GM12878 (cell line): ENCODE measurements around the gene FAM193B. TPM values are rescaled to one million over a fixed set of nuclear protein-coding genes. Genes with fewer than 3 reads are reported as not detected.

Experiments
- ATAC-seq: fragments of 200-7000 bp; cut with Tn5 transposase; 3 replicates; pipeline ENCODE4 v1.9.1; 2020; ENCODE audit warnings: mild to moderate bottlenecking, moderate library complexity
- BruUV-seq: library from RNA; stranded (reverse); fragments of 400-500 nt; replicated peaks from 2 replicates; lab custom pipeline; 2021; lab: Mats Ljungman, UMichigan
- CTCF ChIA-PET: fragments of 300-600 bp; sonication (Branson Sonifier 250); formaldehyde crosslinking; extraction: SDS; loops from one replicate; lab custom pipeline; 2021; ENCODE audit warnings: inconsistent platforms; lab: Yijun Ruan, JAX
- POLR2A ChIA-PET: fragments of 350-600 bp; formaldehyde crosslinking; extraction: SDS; loops from one replicate; lab custom pipeline; 2021; ENCODE audit warnings: inconsistent platforms; lab: Charles Lee
- RAD21 ChIA-PET: fragments of 300-600 bp; sonication (Branson Sonifier 250); formaldehyde crosslinking; loops from one replicate; lab custom pipeline; 2023; ENCODE audit warnings: antibody characterized with exemption; ENCODE audit not compliant: unreplicated experiment; lab: Charles Lee
- SMC1A ChIA-PET: fragments of 300-600 bp; sonication (Branson Sonifier 250); formaldehyde crosslinking; loops from one replicate; lab custom pipeline; 2023; ENCODE audit not compliant: unreplicated experiment, uncharacterized antibody; lab: Charles Lee
- DNase-seq: peaks from one replicate; pipeline ENCODE4 v3.0.0-alpha.2; 2011; ENCODE audit warnings: low read depth, low spot score
- FAIRE-seq: peaks from 3 replicates; lab custom pipeline; 2011; peaks lifted over from hg19 to GRCh38; lab: Jason Lieb, UNC
- H2AFZ ChIP-seq: 2 replicates; pipeline ENCODE4 v1.6.0; 2011; ENCODE audit warnings: low read depth, low read length, control low read depth; ENCODE audit not compliant: control insufficient read depth
- H3K27ac ChIP-seq: 2 replicates; pipeline ENCODE4 v1.5.1; 2011; ENCODE audit warnings: control low read depth; ENCODE audit not compliant: control insufficient read depth, insufficient read depth
- H3K27me3 ChIP-seq, 2 experiments: replicated peaks in 1 of 2; 2 replicates each; pipeline versions ENCODE4 v1.6.0 to v1.6.1; 2011; ENCODE audit warnings: low read length in 1 of 2; ENCODE audit not compliant: control insufficient read depth in 2 of 2, insufficient read depth in 2 of 2
- H3K36me3 ChIP-seq, 2 experiments: 2 replicates each; pipeline ENCODE4 v1.5.1; 2011; ENCODE audit warnings: low read length in 1 of 2; ENCODE audit not compliant: control insufficient read depth in 2 of 2, insufficient read depth in 2 of 2
- H3K4me1 ChIP-seq: 2 replicates; pipeline ENCODE4 v1.6.1; 2011; ENCODE audit warnings: mild to moderate bottlenecking, low read length, moderate library complexity, mixed read lengths; ENCODE audit not compliant: control insufficient read depth, insufficient read depth
- H3K4me2 ChIP-seq: 2 replicates; pipeline ENCODE4 v1.6.0; 2011; ENCODE audit warnings: control low read depth; ENCODE audit not compliant: control insufficient read depth, insufficient read depth
- H3K4me3 ChIP-seq: fragments of 200-600 bp; sonication (generic); 2 replicates; pipeline ENCODE4 v1.5.1; 2016
- H3K79me2 ChIP-seq: 2 replicates; pipeline ENCODE4 v1.6.0; 2011; ENCODE audit warnings: low read length; ENCODE audit not compliant: control insufficient read depth, insufficient read depth
- H3K9ac ChIP-seq: 2 replicates; pipeline ENCODE4 v1.8.0; 2011; ENCODE audit warnings: low read length, control low read depth, mixed read lengths; ENCODE audit not compliant: control insufficient read depth, insufficient read depth
- H3K9me3 ChIP-seq: replicated peaks from 3 replicates; pipeline ENCODE4 v1.5.1; 2011; ENCODE audit warnings: mild to moderate bottlenecking, low read length; ENCODE audit not compliant: control insufficient read depth, insufficient read depth
- H4K20me1 ChIP-seq: 2 replicates; pipeline ENCODE4 v1.6.0; 2011; ENCODE audit not compliant: control insufficient read depth, insufficient read depth
- CHD1 ChIP-seq: IDR thresholded peaks from 2 replicates; pipeline ENCODE4 v1.6.1; 2012; ENCODE audit warnings: low read depth, low read length, improper control_type of control experiment
- CHD4 ChIP-seq: fragments of 200-600 bp; sonication (generic); IDR thresholded peaks from 2 replicates; pipeline ENCODE4 v1.6.1; 2016; ENCODE audit warnings: mild to moderate bottlenecking
- CREM ChIP-seq: IDR thresholded peaks from 2 replicates; pipeline ENCODE4 v1.6.1; 2014; ENCODE audit warnings: antibody characterized with exemption, low read depth
- HDAC2 ChIP-seq: fragments of 200-600 bp; sonication (generic); IDR thresholded peaks from 2 replicates; pipeline ENCODE4 v1.6.1; 2017
- KAT2A ChIP-seq: conservative IDR thresholded peaks from 2 replicates; pipeline ENCODE4 v1.6.1; 2011; ENCODE audit warnings: low read depth, low read length; ENCODE audit not compliant: control insufficient read depth
- MEF2A ChIP-seq: IDR thresholded peaks from 2 replicates; pipeline ENCODE4 v1.6.1; 2011; ENCODE audit warnings: low read depth, mild to moderate bottlenecking, low read length, moderate library complexity; ENCODE audit not compliant: insufficient read depth
- MYC ChIP-seq: IDR thresholded peaks from 2 replicates; pipeline ENCODE4 v1.6.1; 2011; ENCODE audit warnings: mild to moderate bottlenecking, low read length, moderate library complexity, inconsistent platforms; ENCODE audit not compliant: insufficient read depth, insufficient replicate concordance, insufficient read length, severe bottlenecking
- NBN ChIP-seq: fragments of 450-650 bp; IDR thresholded peaks from 2 replicates; pipeline ENCODE4 v1.6.1; 2016
- POLR2A ChIP-seq: IDR thresholded peaks from 2 replicates; pipeline ENCODE4 v1.6.1; 2011; ENCODE audit warnings: low read depth, mild to moderate bottlenecking, low read length
- POLR2AphosphoS5 ChIP-seq: IDR thresholded peaks from 2 replicates; pipeline ENCODE4 v1.6.1; 2011; ENCODE audit warnings: mild to moderate bottlenecking, low read length, inconsistent platforms
- RBBP5 ChIP-seq: fragments of 200-600 bp; sonication (generic); conservative IDR thresholded peaks from 2 replicates; pipeline ENCODE4 v1.6.1; 2016
- RELB ChIP-seq: fragments of 450-650 bp; IDR thresholded peaks from 2 replicates; pipeline ENCODE4 v1.6.1; 2017; ENCODE audit warnings: low read depth, mild to moderate bottlenecking, moderate library complexity
- SIN3A ChIP-seq: IDR thresholded peaks from 2 replicates; pipeline ENCODE4 v1.6.1; 2012; ENCODE audit warnings: low read depth, low read length, improper control_type of control experiment
- SMARCA5 ChIP-seq: fragments of 450-650 bp; IDR thresholded peaks from 2 replicates; pipeline ENCODE4 v1.6.1; 2017; ENCODE audit warnings: mild to moderate bottlenecking
- SUZ12 ChIP-seq: fragments of 200-600 bp; sonication (generic); IDR thresholded peaks from one replicate; pipeline ENCODE4 v1.6.1; 2018; ENCODE audit warnings: antibody characterized with exemption, mild to moderate bottlenecking; ENCODE audit not compliant: unreplicated experiment
- TCF12 ChIP-seq: IDR thresholded peaks from 2 replicates; pipeline ENCODE4 v1.6.1; 2011; ENCODE audit warnings: low read depth, mild to moderate bottlenecking, low read length
- YY1 ChIP-seq: IDR thresholded peaks from 2 replicates; pipeline ENCODE4 v1.6.1; 2011; ENCODE audit warnings: low read depth, mild to moderate bottlenecking, low read length
- WGBS: methylation state at CpG from one replicate; pipeline ENCODE4 v1.1.6; 2016; ENCODE audit warnings: low lambda C conversion rate; ENCODE audit not compliant: insufficient replicate concordance, insufficient coverage; ENCODE audit errors: missing lambda C conversion rate; 5-methylcytosine and 5-hydroxymethylcytosine counted together
- in situ Hi-C: fragments of 300-500 bp; cut with MboI; formaldehyde crosslinking; loops from 9 replicates; pipeline ENCODE4 v1.14.3; 2018; ENCODE audit warnings: mixed read lengths
- intact Hi-C: fragments of 100-400 bp; cut with micrococcal nuclease; formaldehyde crosslinking; loops from one replicate; pipeline ENCODE4 v1.14.2; 2022; ENCODE audit not compliant: unreplicated experiment
- polyA plus RNA-seq, 11 experiments: library from polyadenylated mRNA; depleted of rRNA in 4 of 11; unstranded in 6 of 11; stranded (reverse) in 5 of 11; fragments of >200 nt; fragmentation: Nextera tagmentation in 4 of 11; fragmentation: Illumina TruSeq in 1 of 11; extraction: Ambion mirVana in 4 of 11; extraction: Trizol in 1 of 11; gene quantifications; 1 replicate in 1 of 11; 2 replicates in 10 of 11; pipeline versions ENCODE4 v1.2.1 to v1.2.3, GENCODE V29; 2011 to 2016; ENCODE audit warnings: inconsistent platforms in 2 of 11, missing spikeins in 2 of 11, low read depth in 1 of 11
- total RNA-seq, 4 experiments: library from RNA; depleted of rRNA in 3 of 4; stranded (reverse); fragments of >200 nt in 3 of 4; fragmentation: Illumina TruSeq in 1 of 4; extraction: Trizol in 1 of 4; gene quantifications; 2 replicates each; pipeline versions ENCODE4 v1.2.1 to v1.2.3, GENCODE V29; 2013 to 2021
- TF ChIP-seq, protein P1 (sequence below): fragments of 450-650 bp; formaldehyde crosslinking; IDR thresholded peaks from 2 replicates; pipeline ENCODE4 v1.4.0; 2020; ENCODE audit warnings: mild to moderate bottlenecking, moderate library complexity
- TF ChIP-seq, protein P2 (sequence below): fragments of 450-650 bp; IDR thresholded peaks from 2 replicates; pipeline ENCODE4 v1.6.1; 2017; ENCODE audit warnings: mild to moderate bottlenecking
- TF ChIP-seq, protein P3 (sequence below): IDR thresholded peaks from 2 replicates; pipeline ENCODE4 v1.6.1; 2012; ENCODE audit warnings: low read depth, low read length, improper control_type of control experiment

FAM193B gene
- total and polyA plus RNA-seq, 10 of the 15 experiments (the other 5 are each of a cell fraction or from before 2014, with no cell fraction given), result 3.3 to 47.0 (median 25.1) TPM

- TF ChIP-seq YY1 (no peak), MYC (no peak), CHD1 (no peak), POLR2A (no peak), NBN (no peak), RBBP5 (no peak), CREM (no peak), SMARCA5 (no peak), KAT2A (no peak), CHD4 (no peak), SIN3A (no peak), TCF12 (no peak), MEF2A (no peak), HDAC2 (no peak), RELB (no peak), SUZ12 (no peak), POLR2AphosphoS5 (no peak)
- TF ChIP-seq, protein P1, sequence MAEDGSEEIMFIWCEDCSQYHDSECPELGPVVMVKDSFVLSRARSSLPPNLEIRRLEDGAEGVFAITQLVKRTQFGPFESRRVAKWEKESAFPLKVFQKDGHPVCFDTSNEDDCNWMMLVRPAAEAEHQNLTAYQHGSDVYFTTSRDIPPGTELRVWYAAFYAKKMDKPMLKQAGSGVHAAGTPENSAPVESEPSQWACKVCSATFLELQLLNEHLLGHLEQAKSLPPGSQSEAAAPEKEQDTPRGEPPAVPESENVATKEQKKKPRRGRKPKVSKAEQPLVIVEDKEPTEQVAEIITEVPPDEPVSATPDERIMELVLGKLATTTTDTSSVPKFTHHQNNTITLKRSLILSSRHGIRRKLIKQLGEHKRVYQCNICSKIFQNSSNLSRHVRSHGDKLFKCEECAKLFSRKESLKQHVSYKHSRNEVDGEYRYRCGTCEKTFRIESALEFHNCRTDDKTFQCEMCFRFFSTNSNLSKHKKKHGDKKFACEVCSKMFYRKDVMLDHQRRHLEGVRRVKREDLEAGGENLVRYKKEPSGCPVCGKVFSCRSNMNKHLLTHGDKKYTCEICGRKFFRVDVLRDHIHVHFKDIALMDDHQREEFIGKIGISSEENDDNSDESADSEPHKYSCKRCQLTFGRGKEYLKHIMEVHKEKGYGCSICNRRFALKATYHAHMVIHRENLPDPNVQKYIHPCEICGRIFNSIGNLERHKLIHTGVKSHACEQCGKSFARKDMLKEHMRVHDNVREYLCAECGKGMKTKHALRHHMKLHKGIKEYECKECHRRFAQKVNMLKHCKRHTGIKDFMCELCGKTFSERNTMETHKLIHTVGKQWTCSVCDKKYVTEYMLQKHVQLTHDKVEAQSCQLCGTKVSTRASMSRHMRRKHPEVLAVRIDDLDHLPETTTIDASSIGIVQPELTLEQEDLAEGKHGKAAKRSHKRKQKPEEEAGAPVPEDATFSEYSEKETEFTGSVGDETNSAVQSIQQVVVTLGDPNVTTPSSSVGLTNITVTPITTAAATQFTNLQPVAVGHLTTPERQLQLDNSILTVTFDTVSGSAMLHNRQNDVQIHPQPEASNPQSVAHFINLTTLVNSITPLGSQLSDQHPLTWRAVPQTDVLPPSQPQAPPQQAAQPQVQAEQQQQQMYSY, result no peak
- TF ChIP-seq, protein P2, sequence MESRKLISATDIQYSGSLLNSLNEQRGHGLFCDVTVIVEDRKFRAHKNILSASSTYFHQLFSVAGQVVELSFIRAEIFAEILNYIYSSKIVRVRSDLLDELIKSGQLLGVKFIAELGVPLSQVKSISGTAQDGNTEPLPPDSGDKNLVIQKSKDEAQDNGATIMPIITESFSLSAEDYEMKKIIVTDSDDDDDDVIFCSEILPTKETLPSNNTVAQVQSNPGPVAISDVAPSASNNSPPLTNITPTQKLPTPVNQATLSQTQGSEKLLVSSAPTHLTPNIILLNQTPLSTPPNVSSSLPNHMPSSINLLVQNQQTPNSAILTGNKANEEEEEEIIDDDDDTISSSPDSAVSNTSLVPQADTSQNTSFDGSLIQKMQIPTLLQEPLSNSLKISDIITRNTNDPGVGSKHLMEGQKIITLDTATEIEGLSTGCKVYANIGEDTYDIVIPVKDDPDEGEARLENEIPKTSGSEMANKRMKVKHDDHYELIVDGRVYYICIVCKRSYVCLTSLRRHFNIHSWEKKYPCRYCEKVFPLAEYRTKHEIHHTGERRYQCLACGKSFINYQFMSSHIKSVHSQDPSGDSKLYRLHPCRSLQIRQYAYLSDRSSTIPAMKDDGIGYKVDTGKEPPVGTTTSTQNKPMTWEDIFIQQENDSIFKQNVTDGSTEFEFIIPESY, result no peak
- TF ChIP-seq, protein P3, sequence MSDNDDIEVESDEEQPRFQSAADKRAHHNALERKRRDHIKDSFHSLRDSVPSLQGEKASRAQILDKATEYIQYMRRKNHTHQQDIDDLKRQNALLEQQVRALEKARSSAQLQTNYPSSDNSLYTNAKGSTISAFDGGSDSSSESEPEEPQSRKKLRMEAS, result no peak
- TF ChIP-seq, all 136 proteins: peak for 0
- H3K36me3 ChIP-seq, result peaks cover 14 to 29% of the 10 kb centered on the region in 2 experiments; a peak in 3 of 4 replicates
- H3K9ac ChIP-seq, result no peak overlapping the region; the same call in 1 of the 2 replicates
- peak overlapping the region; percentile 59 for H3K4me2 ChIP-seq
- no peaks in the 10 kb centered on the region for H3K27me3 ChIP-seq
- ChIA-PET RAD21 (no interaction called here), CTCF (interaction anchor here (0.8 to 1.7 kb wide), 3 partner anchors 9 to 208 kb away, joined by 3 to 5 read pairs (median 5); no protein-coding TSS in a partner anchor), POLR2A (interaction anchor here (0.9 kb wide), 1 partner anchor 143 kb away, joined by 4 read pairs; no protein-coding TSS in a partner anchor), SMC1A (interaction anchor here (1.2 kb wide), 1 partner anchor 20 kb away, joined by 4 read pairs; no protein-coding TSS in a partner anchor)
- ATAC-seq, result no peak
- H3K4me3 ChIP-seq, result no peak overlapping the region
- H3K9me3 ChIP-seq, result no peaks in the 10 kb centered on the region
- BruUV-seq, result no TSS peak
- H3K79me2 ChIP-seq, result peaks cover 20% of the 10 kb centered on the region
- intact Hi-C loops (loop anchor here (10.0 kb wide), 1 partner anchor 294 kb away; the partner anchor contains the start of genes PRELID1 and RAB24), in situ Hi-C loops (no loop called here)
- H3K27ac ChIP-seq, result no peak overlapping the region
- WGBS, result 35% methylated on average over 5 of the region's 5 CpGs
- no peak overlapping the region for H2AFZ ChIP-seq
- FAIRE-seq, result no peak
- H3K4me1 ChIP-seq, result peaks cover 8% of the 10 kb centered on the region
- no peaks in the 10 kb centered on the region for H4K20me1 ChIP-seq
- no peak for DNase-seq
Measured at GRCh38 chr5:177598477-177598876, 44.1 kb upstream of the FAM193B start.
